B cell (primary cell): ENCODE measurements around the gene CACNG7. TPM values are rescaled to one million over a fixed set of nuclear protein-coding genes. Genes with fewer than 3 reads are reported as not detected.

Source experiments
- ATAC-seq: fragments of 200-7000 bp; cut with Tn5 transposase; one replicate; pipeline ENCODE4 v1.10.0; 2021; ENCODE audit warnings: low read depth, mild to moderate bottlenecking, moderate number of reproducible peaks, moderate library complexity
- CTCF ChIA-PET: fragments of 350-600 bp; sonication (Branson Sonifier 250); formaldehyde crosslinking; loops from one replicate; lab custom pipeline; 2021; ENCODE audit warnings: antibody characterized with exemption, inconsistent platforms; lab: Charles Lee
- POLR2A ChIA-PET: fragments of 350-600 bp; sonication (Branson Sonifier 250); formaldehyde crosslinking; loops from one replicate; lab custom pipeline; 2021; ENCODE audit warnings: antibody characterized with exemption; lab: Charles Lee
- DNase-seq: peaks from one replicate; pipeline ENCODE4 v3.0.0; 2013
- H2AFZ ChIP-seq: 2 replicates; pipeline ENCODE4 v1.6.1; 2012; ENCODE audit warnings: mild to moderate bottlenecking, low read depth, low read length; ENCODE audit not compliant: insufficient read depth, poor library complexity, severe bottlenecking
- H3K27ac ChIP-seq, 2 donors: 1 replicate in 1 of 2; 2 replicates in 1 of 2; pipeline ENCODE4 v1.5.1; 2012 to 2013; ENCODE audit warnings: low read length in 2 of 2, mild to moderate bottlenecking in 2 of 2, moderate library complexity in 1 of 2
- H3K27me3 ChIP-seq, 4 experiments: fragments of 200-600 bp in 1 of 4; sonication (generic) in 1 of 4; replicated peaks in 1 of 4; 1 replicate in 2 of 4; 2 replicates in 2 of 4; pipeline versions ENCODE4 v1.6.1 to v1.7.0; 2013 to 2016; ENCODE audit warnings: low read length in 3 of 4, mild to moderate bottlenecking in 2 of 4, mixed read lengths in 1 of 4, moderate library complexity in 1 of 4; ENCODE audit not compliant: insufficient read depth in 4 of 4, control insufficient read depth in 3 of 4; ENCODE audit errors: control extremely low read depth in 1 of 4
- H3K36me3 ChIP-seq, 2 experiments: replicated peaks in 1 of 2; 1 replicate in 1 of 2; 2 replicates in 1 of 2; pipeline versions ENCODE4 v1.6.1 to v1.7.1; 2013; ENCODE audit warnings: low read length in 1 of 2; ENCODE audit not compliant: insufficient read depth in 2 of 2, control insufficient read depth in 1 of 2; ENCODE audit errors: control extremely low read depth in 1 of 2, extremely low read depth in 1 of 2
- H3K4me1 ChIP-seq, 2 donors: fragments of 200-600 bp in 1 of 2; sonication (generic) in 1 of 2; 1 replicate in 1 of 2; 2 replicates in 1 of 2; pipeline versions ENCODE4 v1.5.1 to v1.6.1; 2013 to 2017; ENCODE audit warnings: low read length in 2 of 2; ENCODE audit not compliant: control insufficient read depth in 2 of 2, insufficient read depth in 2 of 2
- H3K4me2 ChIP-seq: replicated peaks from 2 replicates; pipeline ENCODE3; 2012; ENCODE audit warnings: mild to moderate bottlenecking, low read depth, low read length; ENCODE audit not compliant: poor library complexity, severe bottlenecking
- H3K4me3 ChIP-seq, 5 experiments: fragments of 200-600 bp in 1 of 5; sonication (generic) in 1 of 5; 1 replicate in 3 of 5; 2 replicates in 2 of 5; pipeline versions ENCODE4 v1.5.1 to v1.7.0; 2011 to 2016; ENCODE audit warnings: low read length in 4 of 5, mild to moderate bottlenecking in 4 of 5, low read depth in 2 of 5, control low read depth in 1 of 5, moderate library complexity in 1 of 5; ENCODE audit not compliant: insufficient read depth in 1 of 5; ENCODE audit errors: control extremely low read depth in 1 of 5, extremely low read depth in 1 of 5
- H3K79me2 ChIP-seq: fragments of 200-600 bp; sonication (generic); one replicate; pipeline ENCODE4 v1.6.0; 2016; ENCODE audit warnings: low read length; ENCODE audit not compliant: control insufficient read depth, insufficient read depth
- H3K9ac ChIP-seq: fragments of 200-600 bp; sonication (generic); 2 replicates; pipeline ENCODE4 v1.6.1; 2017; ENCODE audit warnings: mild to moderate bottlenecking, low read length, moderate library complexity
- H3K9me3 ChIP-seq, 3 donors: one replicate each; pipeline versions ENCODE4 v1.6.1 to v1.7.1; 2013; ENCODE audit warnings: low read length in 2 of 3; ENCODE audit not compliant: control insufficient read depth in 2 of 3, insufficient read depth in 1 of 3; ENCODE audit errors: control extremely low read depth in 1 of 3
- H4K20me1 ChIP-seq: 2 replicates; pipeline ENCODE4 v1.6.0; 2012; ENCODE audit warnings: mild to moderate bottlenecking, low read length; ENCODE audit not compliant: insufficient read depth, control insufficient read depth, poor library complexity, severe bottlenecking
- H3K27ac Mint-ChIP-seq: one replicate; pipeline ENCODE4 v1.8.0; 2021; ENCODE audit warnings: mixed read lengths
- H3K27me3 Mint-ChIP-seq: one replicate; pipeline ENCODE4 v1.8.0; 2021; ENCODE audit warnings: mixed read lengths
- H3K4me1 Mint-ChIP-seq: one replicate; pipeline ENCODE4 v1.8.0; 2021; ENCODE audit warnings: mixed read lengths
- H3K4me3 Mint-ChIP-seq: one replicate; pipeline ENCODE4 v1.8.0; 2021; ENCODE audit warnings: mixed read lengths
- H3K9me3 Mint-ChIP-seq: one replicate; pipeline ENCODE4 v1.8.0; 2022; ENCODE audit warnings: mixed read lengths; ENCODE audit not compliant: insufficient read depth
- EZH2 ChIP-seq: IDR thresholded peaks from 2 replicates; pipeline ENCODE4 v1.6.1; 2012; ENCODE audit warnings: borderline replicate concordance, low read depth, mild to moderate bottlenecking, moderate library complexity, low read length; ENCODE audit not compliant: insufficient read depth, poor library complexity, severe bottlenecking
- WGBS: methylation state at CpG from one replicate; pipeline ENCODE4 v1.1.5; 2013; ENCODE audit warnings: missing lambda C conversion rate; ENCODE audit not compliant: insufficient coverage; 5-methylcytosine and 5-hydroxymethylcytosine counted together
- intact Hi-C: fragments of 100-400 bp; cut with micrococcal nuclease; formaldehyde crosslinking; loops from one replicate; pipeline ENCODE4 v1.10.0; 2022
- polyA plus RNA-seq: library from polyadenylated mRNA; depleted of rRNA; stranded (reverse); fragments of >200 nt; gene quantifications from 2 replicates; pipeline ENCODE4 v1.2.3, GENCODE V29; 2012
- total RNA-seq, 2 donors: library from RNA; stranded (reverse); fragments of 120-200 nt in 1 of 2; gene quantifications; 1 replicate in 1 of 2; 2 replicates in 1 of 2; pipeline versions ENCODE4 v1.2.3 to v1.2.4, GENCODE V29; 2013 to 2022
- TF ChIP-seq, protein P1 (sequence below): fragments of 200-600 bp; IDR thresholded peaks from one replicate; pipeline ENCODE4 v1.8.0; 2022; ENCODE audit warnings: antibody characterized with exemption, mild to moderate bottlenecking

CACNG7 gene
- total and polyA plus RNA-seq, 2 donors (not counting 1 experiment from before 2014, with no cell fraction given), result not detected

DNA sequence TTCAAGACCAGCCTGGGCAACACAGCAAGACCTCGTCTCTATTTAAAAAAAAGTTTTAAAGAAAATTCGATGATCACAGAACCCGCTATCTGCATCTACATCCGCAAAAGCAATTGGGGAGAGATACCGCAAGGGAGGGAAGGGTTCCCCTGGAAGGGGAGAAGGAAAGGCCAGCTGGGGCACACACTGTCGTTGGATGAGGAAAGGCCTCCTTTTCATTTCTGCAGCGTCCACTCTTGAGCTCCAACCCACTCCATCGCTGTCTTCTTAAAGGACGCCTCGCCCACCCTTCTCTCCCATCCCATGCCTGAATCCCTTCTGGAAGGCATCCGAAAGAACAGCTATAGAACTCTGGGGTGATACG, 30.3 kb upstream of the CACNG7 start:
- ChIA-PET POLR2A (no interaction called here), CTCF (interaction anchor here (0.6 kb wide), 1 partner anchor 1598 kb away, joined by 3 read pairs; no protein-coding TSS in a partner anchor)
- H2AFZ ChIP-seq, result peak overlapping the region; percentile 36
- intact Hi-C loops, result loop anchor here (1.0 kb wide), 1 partner anchor 11 kb away; the partner anchor contains the start of gene MYADM
- H3K9ac ChIP-seq, result peak overlapping the region; percentile 57
- peak overlapping the region; percentile 34 to 65 (median 49) for H3K4me3 ChIP-seq
- peaks cover 0 to 48% (median 38%) of the 10 kb centered on the region in 4 experiments for H3K27me3 ChIP-seq
- H4K20me1 ChIP-seq, result peaks cover 34% of the 10 kb centered on the region
- no peaks in the 10 kb centered on the region for H3K9me3 Mint-ChIP-seq
- ATAC-seq (no peak), DNase-seq (no peak)
- H3K36me3 ChIP-seq, result peaks cover 2 to 19% of the 10 kb centered on the region in 2 experiments
- H3K9me3 ChIP-seq, result peaks cover 0 to 21% (median 0%) of the 10 kb centered on the region in 3 donors
- peaks cover 33% of the 10 kb centered on the region for H3K79me2 ChIP-seq
- peaks cover 67 to 73% of the 10 kb centered on the region in 2 donors for H3K4me1 ChIP-seq
- peaks cover 42% of the 10 kb centered on the region for H3K4me1 Mint-ChIP-seq
- H3K4me2 ChIP-seq, result peak overlapping the region; percentile 90
- 35% methylated on average over 3 of the region's 12 CpGs for WGBS
- no peak overlapping the region for H3K27ac Mint-ChIP-seq
- TF ChIP-seq EZH2, result no peak
- TF ChIP-seq, protein P1, sequence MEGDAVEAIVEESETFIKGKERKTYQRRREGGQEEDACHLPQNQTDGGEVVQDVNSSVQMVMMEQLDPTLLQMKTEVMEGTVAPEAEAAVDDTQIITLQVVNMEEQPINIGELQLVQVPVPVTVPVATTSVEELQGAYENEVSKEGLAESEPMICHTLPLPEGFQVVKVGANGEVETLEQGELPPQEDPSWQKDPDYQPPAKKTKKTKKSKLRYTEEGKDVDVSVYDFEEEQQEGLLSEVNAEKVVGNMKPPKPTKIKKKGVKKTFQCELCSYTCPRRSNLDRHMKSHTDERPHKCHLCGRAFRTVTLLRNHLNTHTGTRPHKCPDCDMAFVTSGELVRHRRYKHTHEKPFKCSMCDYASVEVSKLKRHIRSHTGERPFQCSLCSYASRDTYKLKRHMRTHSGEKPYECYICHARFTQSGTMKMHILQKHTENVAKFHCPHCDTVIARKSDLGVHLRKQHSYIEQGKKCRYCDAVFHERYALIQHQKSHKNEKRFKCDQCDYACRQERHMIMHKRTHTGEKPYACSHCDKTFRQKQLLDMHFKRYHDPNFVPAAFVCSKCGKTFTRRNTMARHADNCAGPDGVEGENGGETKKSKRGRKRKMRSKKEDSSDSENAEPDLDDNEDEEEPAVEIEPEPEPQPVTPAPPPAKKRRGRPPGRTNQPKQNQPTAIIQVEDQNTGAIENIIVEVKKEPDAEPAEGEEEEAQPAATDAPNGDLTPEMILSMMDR, result no peak
- no peak overlapping the region for H3K4me3 Mint-ChIP-seq
- no peak overlapping the region for H3K27ac ChIP-seq
- peaks cover 11% of the 10 kb centered on the region for H3K27me3 Mint-ChIP-seq
